ENCODE data around the gene CLEC1A. TPM values are rescaled to one million over a fixed set of nuclear protein-coding genes. Genes with fewer than 3 reads are reported as not detected.
"Not testable (repeated sequence)": the region's sequence is repeated elsewhere in the genome, so short reads cannot be mapped to it uniquely, and the experiment has no call there.

Gene CLEC1A
- polyA plus RNA-seq, 5 donors, result 18.5 to 24.4 (median 19.9) TPM

GRCh38 chr12:10052193-10052913, 46.4 kb downstream of the CLEC1A start:
- DNase-seq, result no peak

DNA sequence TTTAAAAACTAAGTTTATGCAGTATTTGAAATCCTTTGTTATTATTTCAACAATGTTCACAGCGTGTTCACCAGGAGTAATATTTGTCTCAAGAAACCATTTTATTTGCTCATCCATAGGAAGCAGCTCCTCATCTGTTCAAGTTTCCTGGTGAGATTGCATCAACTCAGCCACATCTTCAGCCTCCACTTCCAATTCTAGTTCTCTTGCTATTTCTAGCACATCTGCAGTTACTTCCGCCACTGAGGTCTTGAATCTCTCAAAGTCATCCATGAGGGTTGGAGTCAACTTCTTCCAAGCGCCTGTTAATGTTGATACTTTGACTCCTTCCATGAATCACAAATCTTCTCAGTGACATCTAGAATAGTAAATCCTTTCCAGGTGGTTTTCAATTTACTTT, 50.3 kb downstream of the CLEC1A start:
- DNase-seq, result no peak

DNA sequence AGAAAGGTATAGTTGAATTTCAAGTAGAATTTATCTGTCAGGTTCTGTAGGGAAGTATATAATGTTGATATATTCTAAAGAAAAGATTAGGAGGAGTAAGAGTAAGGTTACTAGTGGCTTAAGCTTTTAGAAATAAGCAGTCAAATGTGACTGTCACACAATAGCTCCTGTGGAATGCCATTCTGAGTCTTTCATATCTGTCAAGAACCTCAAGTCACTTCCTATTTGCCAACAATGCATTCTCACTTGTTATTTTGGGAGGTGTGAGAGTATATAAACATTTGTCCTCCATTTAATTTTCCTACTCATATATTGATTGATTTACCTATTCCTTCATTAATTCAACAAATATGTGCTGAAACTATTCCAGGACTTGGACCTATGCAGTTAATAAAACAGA, 56.6 kb downstream of the CLEC1A start:
- DNase-seq, result no peak

DNA sequence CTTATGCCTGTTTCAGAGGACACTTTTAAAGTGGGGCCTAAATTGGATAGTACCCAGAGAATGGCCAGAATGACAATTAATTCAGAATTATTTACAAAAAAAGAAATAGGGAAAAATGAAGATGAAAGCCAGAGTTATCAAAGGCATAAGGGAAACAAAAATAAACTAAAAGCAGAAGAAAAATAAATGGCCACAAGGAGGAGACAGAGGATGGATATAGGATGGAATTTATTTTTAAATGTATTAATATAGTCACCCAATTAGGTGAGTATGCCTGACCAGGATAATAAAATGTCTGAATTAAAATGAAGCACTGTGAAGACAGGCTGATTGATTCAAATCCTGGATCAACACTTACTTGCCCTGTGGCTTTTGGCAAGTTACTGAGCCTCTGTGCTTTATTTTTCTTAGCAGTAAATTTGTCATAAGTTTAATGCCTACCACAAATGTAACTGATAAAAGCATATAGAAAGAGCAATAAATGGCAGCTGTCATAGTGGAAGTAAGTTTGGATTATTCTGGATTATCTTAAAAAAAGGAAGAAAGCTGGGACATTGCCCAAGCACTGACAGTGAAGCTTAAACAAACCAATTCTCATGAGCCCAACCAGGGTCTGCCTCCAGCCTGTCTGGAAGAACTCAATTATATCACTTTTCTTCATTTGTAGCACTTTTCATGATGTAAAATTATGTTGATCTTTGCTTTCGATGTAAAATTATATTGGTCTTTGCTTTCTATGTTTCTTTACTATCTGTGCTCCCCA, 64.8 kb downstream of the CLEC1A start:
- peak in 1 of 2 donors; percentile 12 for DNase-seq

DNA sequence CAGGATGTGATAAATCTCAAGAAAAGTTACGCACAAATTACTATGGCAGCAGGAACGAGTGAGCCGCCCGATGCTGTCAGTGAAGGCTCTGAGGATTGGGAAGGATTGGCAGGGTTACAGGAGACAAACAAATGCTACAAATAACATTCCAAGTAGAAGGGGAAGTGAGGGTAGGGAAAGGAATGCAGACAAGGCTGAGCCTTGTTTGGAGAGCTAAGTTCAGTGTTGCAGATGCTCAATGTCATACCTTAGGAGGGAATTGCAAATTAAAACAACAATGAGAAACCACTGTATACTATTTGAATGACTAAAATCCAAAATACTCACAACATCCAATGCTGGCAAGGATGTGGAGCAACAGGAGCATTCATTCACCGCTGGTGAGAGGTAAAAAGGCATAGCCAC, 67.0 kb downstream of the CLEC1A start:
- DNase-seq, result no peak

GRCh38 chr12:10031321-10031720, 67.5 kb downstream of the CLEC1A start:
- no peak for DNase-seq

GRCh38 chr12:10030446-10030845, 68.3 kb downstream of the CLEC1A start, which contains the start of gene CLEC9A:
Gene CLEC9A (plus strand): TSS chr12:10030682. CDS start chr12:10052688, 22,006 bp downstream.
- DNase-seq, result no peak

GRCh38 chr12:10027721-10028120, 71.1 kb downstream of the CLEC1A start:
- no peak for DNase-seq

DNA sequence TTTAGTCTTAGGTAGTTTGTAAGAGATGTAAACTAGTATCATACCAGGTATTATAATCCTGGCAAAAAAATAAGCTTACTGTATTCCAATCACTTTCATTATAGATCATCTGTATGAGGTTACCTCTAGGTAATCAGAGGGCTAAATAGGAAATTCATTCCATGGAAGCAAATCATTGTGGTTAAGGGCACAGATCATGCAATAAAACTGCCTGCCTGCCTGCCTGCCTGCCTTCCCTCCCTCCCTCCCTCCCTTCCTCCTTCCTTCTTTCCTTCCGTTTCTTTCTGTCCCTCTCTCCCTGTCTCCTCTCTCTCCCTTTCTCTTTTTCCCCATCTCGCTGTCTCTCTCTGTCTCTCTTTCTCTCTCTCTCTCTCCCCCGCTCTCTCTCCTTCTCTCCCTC, 71.5 kb downstream of the CLEC1A start:
- DNase-seq, result no peak

- DNase-seq, result not testable (repeated sequence)
Measured at GRCh38 chr12:10026666-10027065, 72.1 kb downstream of the CLEC1A start.

- no peak for DNase-seq
Measured at GRCh38 chr12:10025236-10025635, 73.5 kb downstream of the CLEC1A start.

DNA sequence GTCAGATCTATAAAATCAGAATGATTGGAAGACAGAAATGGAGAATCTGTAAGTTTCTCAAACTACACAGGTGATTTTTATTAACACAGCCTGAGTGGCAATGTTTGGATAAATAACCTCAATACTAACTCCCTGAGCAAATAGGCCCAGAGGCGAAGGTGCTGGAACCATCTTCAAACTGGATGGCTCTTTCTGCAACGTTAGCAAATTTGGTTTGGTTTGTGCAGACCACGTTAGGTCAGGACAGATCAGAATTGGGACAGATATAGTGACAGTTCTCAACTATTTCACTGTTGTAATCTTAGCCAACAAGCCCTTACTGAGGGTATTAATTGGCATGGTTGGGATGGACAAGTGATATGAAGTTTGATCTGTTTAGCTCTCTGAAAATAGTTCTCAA, 77.4 kb downstream of the CLEC1A start:
- no peak for DNase-seq

Other genes starting within 250 kb of the CLEC1A start
- 10 to 100 TPM; 19.3 to 39.0 (median 24.1) TPM for gene CLEC2B, start 229.6 kb downstream of the CLEC1A start, polyA plus RNA-seq (ENCODE audit: insufficient read depth in 1 of 5, insufficient read length in 5 of 5, low replicate concordance in 1 of 5)
- not detected for gene KLRF2, start 217.5 kb downstream of the CLEC1A start, polyA plus RNA-seq (ENCODE audit: insufficient read depth in 1 of 5, insufficient read length in 5 of 5, low replicate concordance in 1 of 5)
- gene CLEC2A, start 166.6 kb downstream of the CLEC1A start, polyA plus RNA-seq (ENCODE audit: insufficient read depth in 1 of 5, insufficient read length in 5 of 5, low replicate concordance in 1 of 5), result not detected
- gene CLEC12A, start 127.6 kb downstream of the CLEC1A start, polyA plus RNA-seq (ENCODE audit: insufficient read depth in 1 of 5, insufficient read length in 5 of 5, low replicate concordance in 1 of 5), result 1 to 10 TPM in 3 of 5 donors, under 1 TPM in 2; 0.55 to 2.1 (median 1.2) TPM
- 1 to 10 TPM; 1.3 to 3.0 (median 2.5) TPM for gene CLEC1B, start 99.9 kb downstream of the CLEC1A start, polyA plus RNA-seq (ENCODE audit: insufficient read depth in 1 of 5, insufficient read length in 5 of 5, low replicate concordance in 1 of 5)
- gene CLEC12B, start 88.4 kb downstream of the CLEC1A start, polyA plus RNA-seq (ENCODE audit: insufficient read depth in 1 of 5, insufficient read length in 5 of 5, low replicate concordance in 1 of 5), result under 1 TPM in 4 of 5 donors, not detected in 1; 0.07 to 0.42 (median 0.29) TPM
- 1 to 10 TPM; 1.3 to 2.5 (median 1.8) TPM for gene CLEC9A, start 68.3 kb downstream of the CLEC1A start, polyA plus RNA-seq (ENCODE audit: insufficient read depth in 1 of 5, insufficient read length in 5 of 5, low replicate concordance in 1 of 5)
- gene CLEC7A, start 31.2 kb upstream of the CLEC1A start, polyA plus RNA-seq (ENCODE audit: insufficient read depth in 1 of 5, insufficient read length in 5 of 5, low replicate concordance in 1 of 5), result 1 to 10 TPM; 2.4 to 3.7 (median 2.8) TPM
- gene OLR1, start 73.1 kb upstream of the CLEC1A start, polyA plus RNA-seq (ENCODE audit: insufficient read depth in 1 of 5, insufficient read length in 5 of 5, low replicate concordance in 1 of 5), result 1 to 10 TPM in 2 of 5 donors, under 1 TPM in 3; 0.31 to 1.8 (median 0.54) TPM
- under 1 TPM; 0.11 to 0.82 (median 0.22) TPM for gene TMEM52B, start 80.0 kb upstream of the CLEC1A start, polyA plus RNA-seq (ENCODE audit: insufficient read depth in 1 of 5, insufficient read length in 5 of 5, low replicate concordance in 1 of 5)
- 10 to 100 TPM; 34.2 to 53.1 (median 45.0) TPM for gene GABARAPL1, start 113.9 kb upstream of the CLEC1A start, polyA plus RNA-seq (ENCODE audit: insufficient read depth in 1 of 5, insufficient read length in 5 of 5, low replicate concordance in 1 of 5)
- gene KLRD1, start 208.9 kb upstream of the CLEC1A start, polyA plus RNA-seq (ENCODE audit: insufficient read depth in 1 of 5, insufficient read length in 5 of 5, low replicate concordance in 1 of 5), result 1 to 10 TPM; 1.0 to 2.2 (median 1.4) TPM

All from right lung (tissue), 5 donors.